Right ventricle myocardium inferior (tissue), 1 donor: ENCODE results near the gene ASTN2. TPM values are rescaled to one million over a fixed set of nuclear protein-coding genes. Genes with fewer than 3 reads are reported as not detected.
"Not testable (repeated sequence)": the region's sequence is repeated elsewhere in the genome, so short reads cannot be mapped to it uniquely, and the experiment has no call there.

Source experiments
- ATAC-seq: fragments of 200-7000 bp; cut with Tn5 transposase; one replicate; pipeline ENCODE4 v1.9.1; 2020; ENCODE audit warnings: mild to moderate bottlenecking, moderate library complexity
- DNase-seq: peaks from one replicate; pipeline ENCODE4 v3.0.0; 2021; ENCODE audit errors: missing footprints
- intact Hi-C: fragments of 100-400 bp; cut with DNase I; formaldehyde crosslinking; loops from one replicate; pipeline ENCODE4 v1.11.0; 2022
- total RNA-seq: library from RNA; stranded (reverse); fragmentation: NEBNext Ultra II Directional; extraction: Animal tissue kit (Norgen Biotek cat#: 25700); gene quantifications from one replicate; pipeline ENCODE4 v1.2.1, GENCODE V29; 2021
- donor health status: DM: no; HTN: yes; CAD: no; lungs with severe emphysema.

ASTN2 gene
- total RNA-seq, 1 donor from 2014 or later: 8.3 TPM

GRCh38 chr9:117073071-117073470 is 341.8 kb downstream of the ASTN2 start:
- DNase-seq: no peak
- intact Hi-C loops: no loop called here

GRCh38 chr9:117072216-117072615 is 342.6 kb downstream of the ASTN2 start:
- DNase-seq (no peak), ATAC-seq (no peak)
- intact Hi-C loops: no loop called here

More at GRCh38 chr9:117073071-117073470, 341.8 kb downstream of the ASTN2 start:
- ATAC-seq: no peak

DNA sequence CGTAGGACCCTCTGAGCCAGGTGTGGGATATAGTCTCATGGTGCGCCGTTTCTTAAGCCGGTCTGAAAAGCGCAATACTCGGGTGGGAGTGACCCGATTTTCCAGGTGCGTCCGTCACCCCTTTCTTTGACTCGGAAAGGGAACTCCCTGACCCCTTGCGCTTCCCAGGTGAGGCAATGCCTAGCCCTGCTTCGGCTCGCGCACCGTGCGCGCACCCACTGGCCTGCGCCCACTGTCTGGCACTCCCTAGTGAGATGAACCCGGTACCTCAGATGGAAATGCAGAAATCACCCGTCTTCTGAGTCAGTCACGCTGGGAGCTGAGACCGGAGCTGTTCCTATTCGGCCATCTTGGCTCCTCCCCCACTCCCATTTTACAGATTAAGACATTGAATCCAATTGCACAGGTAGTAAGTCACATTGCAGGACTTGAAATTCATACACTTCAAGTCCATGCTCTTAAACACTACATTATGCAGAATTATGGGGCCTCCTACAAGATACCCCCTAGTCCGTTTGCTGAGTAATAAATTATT is 343.1 kb downstream of the ASTN2 start:
- DNase-seq, intact Hi-C loops, ATAC-seq: not testable (repeated sequence)

DNA sequence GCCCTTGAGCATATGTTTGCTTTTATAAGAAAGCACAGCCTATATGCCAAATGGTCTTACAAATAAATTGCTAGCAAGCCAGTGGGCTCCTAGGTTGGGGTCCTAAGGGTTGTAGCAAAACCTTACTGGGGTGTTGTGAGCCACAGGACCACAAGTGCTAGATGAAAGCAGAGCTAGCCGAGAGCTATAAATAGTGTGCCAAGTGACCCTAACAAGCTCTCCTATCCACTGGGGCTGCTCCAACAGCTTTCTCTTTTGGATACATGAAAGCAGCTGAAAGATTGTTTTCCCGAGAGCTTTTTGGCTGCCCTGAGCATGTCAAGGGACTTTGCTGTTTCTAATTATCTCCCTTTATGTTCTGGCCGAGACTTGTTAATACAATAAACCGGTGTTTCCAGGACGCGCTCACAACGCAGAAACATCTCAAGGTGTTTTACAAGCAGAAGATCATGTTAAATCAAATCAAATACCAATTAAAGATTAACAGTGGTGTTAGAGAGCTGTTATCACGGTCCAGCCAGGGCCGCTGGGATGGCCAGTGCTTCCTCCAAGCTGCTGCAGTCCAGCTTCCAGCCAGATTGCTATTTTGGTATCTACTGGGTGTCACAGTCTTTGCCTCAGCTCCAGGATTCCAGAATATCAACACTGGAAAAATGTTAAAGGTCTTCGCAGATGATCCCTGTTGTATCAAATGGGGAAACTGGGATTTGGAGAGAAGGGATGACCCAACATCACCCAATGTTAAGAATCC is 351.0 kb downstream of the ASTN2 start:
- intact Hi-C loops: no loop called here
- DNase-seq (no peak), ATAC-seq (no peak)

GRCh38 chr9:117060963-117061362 is 353.9 kb downstream of the ASTN2 start:
- no peak for DNase-seq
- no peak for ATAC-seq
- intact Hi-C loops: no loop called here

DNA sequence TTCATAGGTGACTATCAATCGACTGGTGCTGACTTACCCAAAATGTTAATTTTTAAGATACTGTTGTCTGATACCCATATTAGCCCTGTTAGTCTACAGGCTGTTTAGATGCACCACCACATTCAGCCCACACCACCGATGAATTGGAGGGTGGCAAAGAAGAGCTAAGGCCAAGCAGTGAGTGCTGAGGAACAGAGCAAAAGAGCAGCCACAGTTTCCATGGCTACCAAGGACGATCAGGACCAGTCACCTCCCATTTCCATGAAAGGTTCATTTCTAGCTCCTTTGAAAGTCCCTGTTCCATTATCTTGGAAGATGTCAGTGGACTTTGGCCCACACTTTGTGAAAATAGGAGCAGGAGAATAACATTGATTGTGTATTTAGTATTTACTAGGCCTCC is 364.9 kb downstream of the ASTN2 start:
- ATAC-seq: no peak
- intact Hi-C loops: no loop called here
- no peak for DNase-seq

GRCh38 chr9:117046666-117047327 is 368.1 kb downstream of the ASTN2 start:
- intact Hi-C loops: no loop called here
- DNase-seq (no peak), ATAC-seq (no peak)

GRCh38 chr9:117044241-117044640 is 370.6 kb downstream of the ASTN2 start:
- ATAC-seq (no peak), DNase-seq (no peak)
- intact Hi-C loops: no loop called here

- DNase-seq: no peak
- ATAC-seq: no peak
- intact Hi-C loops: no loop called here
These were observed 371.7 kb downstream of the ASTN2 start for GRCh38 chr9:117043159-117043558.

DNA sequence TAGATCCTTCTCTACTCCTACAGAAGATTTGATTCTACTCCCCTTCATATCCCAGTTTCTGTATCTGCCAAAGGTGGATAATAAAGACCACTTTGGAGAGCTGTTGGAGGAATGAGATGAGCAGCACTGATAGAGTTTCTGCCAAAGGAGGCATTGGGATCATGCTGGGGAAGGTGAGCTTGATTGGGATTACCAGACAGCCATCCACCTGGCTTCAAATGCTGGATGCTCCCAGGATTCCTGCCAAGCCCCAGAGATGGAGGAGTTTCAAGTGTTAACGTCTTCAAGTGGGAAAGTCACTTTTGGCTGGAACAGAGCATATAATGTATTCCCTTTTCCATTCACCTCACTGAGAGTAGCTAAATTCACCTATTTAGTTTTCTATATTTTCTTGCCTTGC is 379.3 kb downstream of the ASTN2 start:
- ATAC-seq (no peak), DNase-seq (no peak)
- intact Hi-C loops: no loop called here

DNA sequence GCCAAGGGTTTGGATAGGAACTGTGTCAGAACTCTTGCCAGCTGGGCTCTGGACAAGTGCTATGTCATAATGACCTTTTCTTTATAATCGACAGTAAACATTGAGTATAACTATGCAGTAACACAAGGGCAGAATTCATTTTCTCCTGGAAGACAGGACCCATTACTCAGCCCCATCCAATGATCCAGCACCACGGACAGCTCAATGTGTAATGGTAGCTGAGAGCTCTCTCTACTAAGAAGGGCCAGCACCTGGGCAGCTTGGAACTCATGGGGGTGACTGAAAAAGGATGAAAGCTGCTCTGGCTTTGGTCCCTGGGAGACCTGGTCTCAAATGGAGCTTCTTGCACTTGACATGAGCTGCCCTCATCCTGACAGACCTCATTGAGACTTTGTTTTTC is 380.0 kb downstream of the ASTN2 start:
- DNase-seq (no peak), ATAC-seq (no peak)
- intact Hi-C loops: no loop called here

GRCh38 chr9:117030254-117030768 is 384.5 kb downstream of the ASTN2 start:
- ATAC-seq: no peak
- intact Hi-C loops: no loop called here

DNA sequence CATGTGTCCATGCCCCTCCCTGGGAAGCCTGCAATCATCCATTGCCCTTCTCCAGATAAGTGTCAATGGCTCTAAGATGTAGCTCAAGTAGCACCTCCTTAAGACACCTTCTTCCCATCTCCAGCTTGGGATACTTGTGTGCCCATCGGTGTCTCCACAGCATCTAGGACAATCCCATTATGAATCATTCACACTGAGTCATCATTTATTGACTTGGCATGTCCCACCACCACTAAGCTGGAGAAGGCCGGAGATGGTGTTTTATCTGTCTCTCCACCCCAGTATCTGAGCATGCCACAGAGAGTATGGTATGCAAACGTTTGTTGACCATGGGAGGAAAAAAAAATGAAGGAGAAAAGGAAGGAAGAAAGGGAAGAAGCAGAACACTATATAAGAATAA is 385.5 kb downstream of the ASTN2 start:
- DNase-seq (no peak), ATAC-seq (no peak)
- intact Hi-C loops: no loop called here

More at GRCh38 chr9:117030254-117030768, 384.5 kb downstream of the ASTN2 start:
- DNase-seq: no peak

DNA sequence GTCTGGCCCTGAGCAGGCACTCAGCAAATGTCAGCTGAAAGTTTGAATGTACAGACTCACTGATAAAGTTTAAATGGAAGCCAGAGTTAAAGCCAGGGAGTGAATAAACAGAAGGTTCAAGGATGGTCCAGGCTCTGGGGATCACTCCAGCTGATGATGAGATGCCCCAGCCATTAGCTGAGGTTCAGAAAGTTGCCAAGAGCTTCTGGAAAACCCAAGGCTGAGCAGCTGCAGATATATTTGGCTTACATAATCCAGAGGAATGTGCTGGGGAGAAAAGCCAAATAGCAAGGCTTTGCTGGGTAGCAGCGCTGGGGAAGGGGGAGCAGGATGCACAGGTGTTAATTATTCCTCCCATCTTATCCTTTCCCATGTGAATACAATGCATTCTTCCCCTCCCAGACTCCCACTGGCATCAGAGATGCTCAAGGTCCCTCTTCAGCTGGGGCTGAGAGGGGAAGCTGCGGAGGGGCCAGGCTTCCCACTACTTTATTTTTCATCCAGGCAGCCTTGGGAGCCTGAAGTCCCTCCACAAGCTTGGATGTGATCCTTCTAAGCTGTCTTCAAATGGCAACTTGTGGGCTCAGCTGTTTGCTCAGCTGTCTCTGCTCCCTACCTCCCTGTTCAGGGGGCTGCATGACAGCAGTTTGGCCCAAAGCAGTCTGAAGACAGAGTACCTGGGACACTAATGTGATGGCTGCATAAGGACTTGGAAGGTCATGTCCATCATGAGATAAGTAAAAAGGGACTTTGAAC is 386.6 kb downstream of the ASTN2 start:
- DNase-seq: peak; percentile 51
- intact Hi-C loops: no loop called here
- ATAC-seq: peak; percentile 71

DNA sequence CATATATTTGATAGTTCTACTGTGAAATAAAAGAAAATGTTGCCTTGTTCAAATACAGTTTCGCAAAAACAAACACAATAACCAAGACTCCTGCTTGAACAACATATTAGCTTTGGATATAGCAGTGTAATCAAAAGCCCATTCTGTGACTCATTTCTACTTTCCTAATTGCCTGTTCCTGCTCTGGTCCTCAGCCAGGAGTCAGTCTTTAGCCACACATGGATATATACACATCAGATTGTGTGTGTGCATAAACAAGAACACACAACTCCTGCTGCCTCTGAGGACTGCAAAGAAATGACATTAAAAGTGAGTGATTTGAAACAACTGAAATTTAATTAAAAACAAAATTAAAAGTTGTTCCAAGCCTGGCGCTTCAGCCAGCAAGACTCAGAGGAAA is 393.0 kb downstream of the ASTN2 start:
- no peak for DNase-seq
- intact Hi-C loops: no loop called here
- no peak for ATAC-seq

- intact Hi-C loops: no loop called here
- ATAC-seq: no peak
- no peak for DNase-seq
These were observed 395.8 kb downstream of the ASTN2 start for GRCh38 chr9:117018966-117019617.

GRCh38 chr9:117017414-117017985 is 397.4 kb downstream of the ASTN2 start:
- no peak for ATAC-seq
- intact Hi-C loops: no loop called here
- no peak for DNase-seq

GRCh38 chr9:117014061-117014460 is 400.8 kb downstream of the ASTN2 start:
- intact Hi-C loops: no loop called here
- ATAC-seq (no peak), DNase-seq (no peak)
